HG02798 (cell line): ENCODE results near the gene RECQL5.

ENCODE experiments used
- ATAC-seq: cut with Tn5 transposase; IDR thresholded peaks from one replicate; pipeline ENCODE4 v1.9.1; 2021; ENCODE audit warnings: mild to moderate bottlenecking; ENCODE audit not compliant: unreplicated experiment, poor library complexity

The RECQL5 gene

DNA sequence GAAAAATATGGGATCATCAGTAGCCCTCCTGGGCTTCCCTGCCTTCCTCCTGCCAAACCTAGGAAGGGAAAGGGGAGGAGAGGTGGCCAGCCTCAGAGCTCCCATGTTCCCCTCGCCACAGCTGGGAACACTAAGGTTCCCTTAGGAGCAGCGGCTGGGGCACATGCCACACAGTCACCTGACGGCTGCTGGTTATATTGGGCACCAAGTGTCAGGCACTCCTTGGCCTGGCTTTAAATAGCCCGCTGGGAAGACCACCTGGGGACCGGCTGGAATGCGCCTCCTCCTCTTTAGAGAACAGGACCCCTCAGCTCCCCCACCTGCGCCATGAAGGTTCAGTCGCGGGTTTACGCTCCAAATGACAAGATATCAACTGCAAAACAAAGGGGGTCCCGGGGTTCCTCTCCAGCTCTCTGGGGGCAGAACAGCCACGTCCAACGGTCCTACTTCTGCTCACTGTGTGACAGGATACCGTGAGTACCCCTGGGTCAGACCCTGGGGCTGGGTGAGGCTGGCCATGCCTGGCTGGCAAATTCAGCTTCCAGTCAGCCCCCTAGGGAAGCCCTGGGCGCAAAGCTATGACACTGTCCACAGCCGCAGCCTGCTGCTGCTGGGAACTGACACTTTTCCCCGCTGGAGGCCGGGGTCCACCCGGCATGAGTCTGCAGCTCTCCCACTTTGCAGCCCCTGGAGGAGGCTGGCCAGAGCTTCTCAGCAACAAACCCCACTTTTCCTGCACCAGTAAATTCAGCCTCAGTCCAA is 30.4 kb downstream of the RECQL5 start:
- ATAC-seq: no peak

DNA sequence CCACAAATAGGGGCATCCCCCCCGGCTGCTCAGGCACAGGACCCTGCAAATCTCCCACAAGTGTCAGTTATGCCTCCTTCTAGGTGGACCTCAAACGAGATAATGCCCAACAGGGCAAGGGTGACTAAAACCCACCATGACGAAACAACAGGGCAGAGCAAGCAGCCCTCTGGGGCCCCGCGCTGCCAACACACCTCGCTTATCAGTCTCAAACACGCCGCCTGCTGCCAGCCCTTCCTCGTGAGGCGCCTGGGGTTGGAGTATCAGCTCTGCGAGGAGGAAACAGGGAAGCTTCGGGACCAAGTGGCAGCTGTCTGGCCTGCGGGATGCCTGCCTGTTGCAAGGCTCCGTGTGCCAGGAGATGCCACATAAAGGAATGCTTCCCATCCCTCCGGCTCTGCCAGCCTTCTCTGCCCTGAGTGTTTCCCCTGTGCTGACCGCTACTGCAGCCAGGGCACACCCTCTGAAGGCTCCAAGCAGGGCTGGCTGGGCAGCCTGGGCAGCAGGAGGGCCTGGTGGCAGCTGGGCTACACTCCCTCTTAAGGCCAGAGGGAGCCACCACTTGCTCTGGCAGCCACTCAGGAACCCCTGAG is 31.2 kb downstream of the RECQL5 start:
- ATAC-seq: no peak

DNA sequence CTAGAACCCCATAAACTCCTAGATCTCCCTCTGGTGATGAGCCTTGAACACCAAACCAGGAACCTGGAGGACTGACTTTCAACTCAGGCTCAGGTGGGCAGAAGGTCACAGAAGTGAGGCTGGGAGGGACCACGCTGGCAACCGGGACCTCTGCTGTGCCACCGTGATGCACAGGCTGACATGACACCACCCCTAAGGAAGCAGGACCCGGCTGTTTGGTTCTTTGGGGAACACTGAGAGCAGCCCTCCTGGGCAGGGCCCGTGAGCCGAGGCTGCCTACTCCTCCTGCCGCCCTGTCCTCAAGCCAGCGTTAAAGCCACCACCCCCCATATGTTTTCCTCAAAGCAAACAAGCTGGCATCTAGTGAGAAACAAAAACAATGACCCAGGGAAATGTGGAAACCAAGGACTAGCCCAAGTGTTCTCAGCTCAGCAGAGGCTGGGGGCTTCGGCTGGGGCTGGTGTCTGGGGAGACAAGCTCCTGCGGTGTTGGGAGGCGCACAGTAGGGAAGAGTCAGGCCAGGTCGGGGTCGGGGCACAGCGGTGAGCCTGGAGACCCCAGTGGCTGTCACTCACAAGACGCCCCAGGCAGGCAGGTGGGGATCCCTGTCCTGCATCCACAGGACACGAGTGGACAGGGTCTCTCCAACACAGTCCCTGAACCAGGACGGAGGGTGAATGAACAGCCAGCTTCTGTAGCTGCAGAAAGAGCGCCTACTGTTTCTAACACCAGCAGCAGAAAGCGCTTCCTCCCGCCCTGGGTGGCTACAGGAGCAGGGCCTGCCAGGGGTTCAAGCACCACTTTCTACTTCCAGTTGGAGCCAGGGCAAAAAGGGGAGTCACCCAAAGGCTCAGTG is 32.0 kb downstream of the RECQL5 start:
- ATAC-seq: no peak

DNA sequence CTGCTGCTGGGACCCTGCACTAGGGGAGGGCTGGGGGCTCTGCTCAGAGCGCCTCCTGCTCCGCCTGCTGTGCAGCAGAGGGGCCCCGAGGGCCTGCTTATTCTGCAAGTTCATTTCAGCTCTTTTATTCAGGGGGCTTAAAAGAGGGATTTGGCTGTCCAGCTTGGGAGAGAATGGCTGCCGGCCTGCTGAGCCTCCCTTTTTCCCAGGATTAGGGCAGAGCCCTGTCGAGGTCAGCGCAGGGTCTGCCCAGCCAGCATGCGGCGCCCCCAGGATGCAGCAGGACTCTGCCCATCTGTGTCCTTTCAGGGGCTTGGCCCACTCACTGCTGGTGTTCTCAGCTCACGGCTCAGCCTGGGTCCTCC is 32.6 kb downstream of the RECQL5 start:
- no peak for ATAC-seq

GRCh38 chr17:75633486-75634375 is 33.2 kb downstream of the RECQL5 start:
- no peak for ATAC-seq

- peak; percentile 65 for ATAC-seq
These were observed 34.0 kb downstream of the RECQL5 start, which contains the start of gene SMIM5 for GRCh38 chr17:75632863-75633485. Gene SMIM5 (plus strand): TSS chr17:75633434. CDS start chr17:75640202, 6,768 bp downstream.

DNA sequence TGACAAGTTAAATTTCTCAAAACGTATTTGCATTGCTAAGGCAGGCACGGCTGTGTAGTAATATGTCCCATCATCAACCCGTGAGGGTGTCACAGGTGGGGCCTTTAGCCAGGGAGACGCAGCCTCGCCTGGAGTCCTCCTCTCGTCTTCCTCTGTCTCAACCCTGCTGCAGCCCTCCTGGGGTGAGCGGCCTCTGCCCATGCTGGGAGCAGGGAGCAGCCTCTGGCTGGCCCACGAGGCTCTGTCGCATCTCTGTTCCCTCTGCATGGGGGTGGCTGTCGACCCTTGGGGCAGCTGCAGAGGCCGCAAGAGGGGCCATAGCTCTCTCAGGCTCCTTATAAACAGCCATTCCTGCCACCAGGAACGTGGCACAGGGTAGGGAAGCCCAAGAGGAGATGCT is 34.5 kb downstream of the RECQL5 start:
- no peak for ATAC-seq

GRCh38 chr17:75631353-75631752 is 35.6 kb downstream of the RECQL5 start:
- no peak for ATAC-seq

DNA sequence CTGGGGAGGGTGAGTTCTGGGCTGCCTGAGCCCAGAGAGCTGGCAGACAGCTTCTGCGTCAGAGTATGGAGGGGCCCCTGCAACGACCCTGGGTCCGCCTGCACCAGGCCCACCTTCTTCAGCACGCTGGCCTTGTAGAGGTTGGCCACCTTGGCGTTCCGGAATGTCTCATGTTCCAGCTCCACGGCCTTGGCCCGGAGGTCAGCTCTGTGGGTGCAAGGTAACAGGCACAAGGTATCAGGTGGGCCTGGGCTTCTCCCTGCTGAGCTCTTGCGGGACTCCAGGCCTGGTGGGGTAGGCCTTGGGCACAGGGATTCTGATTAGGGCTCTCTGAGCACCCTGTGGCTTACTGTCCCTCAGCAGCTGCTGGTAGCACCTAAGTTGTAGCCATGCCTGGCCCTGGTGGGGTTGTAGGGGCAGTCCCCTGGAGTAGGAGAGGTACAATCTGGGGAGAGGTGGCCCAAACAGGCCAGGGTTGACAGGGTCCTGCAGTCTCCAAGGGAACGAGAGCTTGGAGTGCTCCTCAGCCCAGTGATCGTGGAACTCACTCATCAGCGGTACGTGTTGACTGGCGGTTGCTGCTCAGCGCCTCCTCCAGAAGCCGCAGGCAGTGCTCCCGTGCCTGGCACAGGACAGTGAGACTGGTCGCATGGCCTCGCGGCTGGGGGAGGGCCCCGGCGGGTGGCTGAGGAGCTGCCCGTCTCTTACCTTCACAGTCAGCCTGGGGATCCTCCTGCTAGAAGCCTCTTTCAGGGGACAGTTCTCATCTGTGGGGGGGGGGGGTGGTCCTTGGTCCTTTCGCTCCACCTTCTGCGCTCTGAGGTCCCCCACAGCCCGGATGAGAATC is 36.7 kb downstream of the RECQL5 start:
- no peak for ATAC-seq

DNA sequence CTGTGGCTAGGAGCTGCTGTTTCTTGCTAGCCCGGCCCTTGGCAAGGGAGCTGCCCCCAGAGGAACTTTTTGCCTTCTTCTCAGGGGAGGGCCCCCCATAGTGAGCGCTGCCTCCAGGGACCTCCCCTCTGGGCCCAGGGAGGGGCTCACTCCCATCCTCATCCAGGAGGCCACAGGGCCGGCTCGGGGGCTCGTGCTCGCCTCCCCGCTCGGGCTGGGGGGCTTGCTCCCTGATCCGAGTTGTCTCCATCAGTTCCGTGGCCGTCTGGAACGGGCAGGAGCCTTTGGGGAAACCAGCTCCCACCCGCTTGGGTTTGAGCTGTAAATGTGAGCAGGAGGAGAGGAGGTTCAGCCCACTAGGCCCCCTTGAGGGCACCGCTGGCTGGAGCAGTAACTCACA is 37.8 kb downstream of the RECQL5 start:
- ATAC-seq: no peak

DNA sequence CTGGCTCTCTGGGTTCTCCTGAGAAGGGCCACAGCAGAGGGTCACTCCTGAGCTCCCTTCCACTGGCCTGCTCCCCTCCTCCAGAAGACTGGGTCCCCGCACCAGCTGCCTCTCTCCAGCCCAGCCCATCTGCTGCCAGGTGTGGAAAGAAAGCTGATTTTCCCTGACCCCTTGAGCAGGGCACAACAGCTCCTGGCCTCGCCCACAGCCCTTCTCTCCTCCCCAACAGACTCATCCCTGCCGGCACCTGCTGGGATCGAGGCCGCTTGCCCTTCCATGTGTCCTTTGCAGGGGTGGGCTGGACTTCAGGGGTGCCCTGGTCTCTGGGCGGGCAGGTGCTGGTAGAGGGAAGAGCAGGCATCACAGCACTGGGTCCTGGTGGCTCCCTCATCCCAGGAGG is 38.5 kb downstream of the RECQL5 start:
- ATAC-seq: no peak

- ATAC-seq: no peak
These were observed 39.9 kb downstream of the RECQL5 start for GRCh38 chr17:75627094-75627493.

GRCh38 chr17:75626496-75627038 is 40.4 kb downstream of the RECQL5 start:
- no peak for ATAC-seq

DNA sequence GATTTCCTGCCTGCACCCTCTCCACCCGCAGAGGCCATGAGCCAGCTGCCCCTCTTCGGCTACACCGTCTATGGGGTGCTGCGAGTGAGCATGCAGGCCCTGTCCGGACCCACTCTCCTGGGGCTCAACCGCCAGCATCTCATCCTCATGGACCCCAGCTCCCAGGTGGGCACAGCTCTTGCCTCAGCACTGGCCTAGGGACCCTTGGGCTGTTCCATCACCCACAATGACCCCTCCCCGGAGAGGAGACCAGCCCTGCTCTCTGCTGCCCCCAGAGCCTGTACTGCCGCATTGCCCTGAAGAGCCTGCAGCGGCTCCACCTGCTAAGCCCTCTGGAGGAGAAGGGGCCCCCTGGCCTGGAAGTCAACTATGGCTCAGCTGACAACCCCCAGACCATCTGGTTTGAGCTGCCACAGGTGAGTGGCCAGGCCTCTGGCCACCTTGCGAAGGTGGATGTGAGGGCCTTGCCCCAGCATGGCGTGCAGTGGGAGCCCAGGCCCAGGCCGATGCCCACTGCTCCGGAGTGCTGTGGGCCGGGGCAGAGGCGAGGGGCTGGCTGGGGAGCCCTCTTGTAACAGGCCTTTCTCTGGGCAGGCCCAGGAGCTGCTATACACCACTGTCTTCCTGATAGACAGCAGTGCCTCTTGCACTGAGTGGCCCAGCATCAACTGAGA is 41.0 kb downstream of the RECQL5 start:
- no peak for ATAC-seq

GRCh38 chr17:75624714-75625345 is 42.1 kb downstream of the RECQL5 start:
- no peak for ATAC-seq

GRCh38 chr17:75624021-75624420 is 42.9 kb downstream of the RECQL5 start:
- ATAC-seq: no peak

DNA sequence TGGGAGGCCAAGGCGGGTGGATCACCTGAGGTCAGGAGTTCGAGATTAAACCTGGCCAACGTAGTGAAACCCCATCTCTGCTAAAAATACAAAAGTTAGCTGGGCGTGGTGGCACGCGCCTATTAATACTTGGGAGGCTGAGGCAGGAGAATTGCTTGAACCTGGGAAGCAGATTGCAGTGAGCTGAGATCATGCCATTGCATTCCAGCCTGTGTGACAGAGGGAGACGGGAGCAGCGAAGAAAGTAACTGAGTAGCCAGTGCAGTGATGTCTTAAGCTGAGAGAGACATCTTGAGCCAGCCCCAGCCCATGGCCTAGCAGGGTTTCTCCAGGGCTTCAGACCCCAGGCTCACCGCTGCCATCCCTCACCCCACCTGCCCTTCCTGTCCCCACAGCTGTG is 43.6 kb downstream of the RECQL5 start:
- no peak for ATAC-seq
